KMS-11 (cell line): ENCODE results near the gene KRT36.

ENCODE experiments used
- H2AFZ ChIP-seq: fragments of 200-600 bp; sonication (generic); 2 replicates; pipeline ENCODE4 v1.6.1; 2016; ENCODE audit warnings: antibody characterized with exemption, mixed run types, low read depth
- H3K27ac ChIP-seq: fragments of 200-600 bp; sonication (generic); 2 replicates; pipeline ENCODE4 v1.6.1; 2016; ENCODE audit warnings: mild to moderate bottlenecking, mixed run types
- H3K27me3 ChIP-seq: fragments of 200-600 bp; sonication (generic); 2 replicates; pipeline ENCODE4 v1.6.1; 2017; ENCODE audit warnings: mild to moderate bottlenecking, low read depth, mixed run types, moderate library complexity; ENCODE audit not compliant: insufficient read depth
- H3K36me3 ChIP-seq: fragments of 200-600 bp; sonication (generic); 2 replicates; pipeline ENCODE4 v1.6.1; 2017; ENCODE audit warnings: mild to moderate bottlenecking, mixed run types; ENCODE audit not compliant: insufficient read depth
- H3K4me1 ChIP-seq: fragments of 200-600 bp; sonication (generic); 2 replicates; pipeline ENCODE4 v1.6.1; 2016; ENCODE audit warnings: mild to moderate bottlenecking, low read depth, mixed run types; ENCODE audit not compliant: poor library complexity, severe bottlenecking
- H3K4me2 ChIP-seq: fragments of 200-600 bp; sonication (generic); 2 replicates; pipeline ENCODE4 v1.7.0; 2016; ENCODE audit warnings: mild to moderate bottlenecking, mixed run types
- H3K4me3 ChIP-seq: fragments of 200-600 bp; sonication (generic); IDR thresholded peaks from 2 replicates; pipeline ENCODE4 v1.6.1; 2017; ENCODE audit warnings: low read depth, low read length, mixed read lengths; ENCODE audit not compliant: insufficient read depth
- H3K79me2 ChIP-seq: fragments of 200-600 bp; sonication (generic); 2 replicates; pipeline ENCODE4 v1.6.1; 2016; ENCODE audit warnings: low read depth, mixed run types; ENCODE audit not compliant: insufficient read depth
- H3K9ac ChIP-seq: fragments of 200-600 bp; sonication (generic); 2 replicates; pipeline ENCODE4 v1.6.1; 2016; ENCODE audit warnings: mild to moderate bottlenecking, mixed run types
- H4K20me1 ChIP-seq: fragments of 200-600 bp; sonication (generic); 2 replicates; pipeline ENCODE4 v1.6.1; 2016; ENCODE audit warnings: mild to moderate bottlenecking, mixed run types; ENCODE audit not compliant: insufficient read depth
- CTCF ChIP-seq: fragments of 200-600 bp; sonication (generic); conservative IDR thresholded peaks from 2 replicates; pipeline ENCODE4 v1.6.1; 2017; ENCODE audit warnings: low read depth, mild to moderate bottlenecking, antibody characterized with exemption, low read length, moderate library complexity, mixed read lengths

Gene KRT36

GRCh38 chr17:41511716-41512115 is 22.0 kb upstream of the KRT36 start:
- Histone ChIP-seq H3K79me2 (no peaks in the 10 kb centered on the region), H3K27ac (no peak overlapping the region), H4K20me1 (no peaks in the 10 kb centered on the region), H3K4me2 (no peak overlapping the region), H3K36me3 (no peaks in the 10 kb centered on the region), H3K9ac (no peak overlapping the region), H3K4me3 (no peak overlapping the region), H3K4me1 (no peaks in the 10 kb centered on the region), H3K27me3 (no peaks in the 10 kb centered on the region), H2AFZ (no peak overlapping the region)
- no peak for TF ChIP-seq CTCF

GRCh38 chr17:41511116-41511515 is 21.4 kb upstream of the KRT36 start:
- Histone ChIP-seq H3K9ac (no peak overlapping the region), H3K79me2 (no peaks in the 10 kb centered on the region), H3K27me3 (no peaks in the 10 kb centered on the region), H3K4me2 (no peak overlapping the region), H3K27ac (no peak overlapping the region), H3K36me3 (no peaks in the 10 kb centered on the region), H2AFZ (no peak overlapping the region), H3K4me3 (no peak overlapping the region), H4K20me1 (no peaks in the 10 kb centered on the region), H3K4me1 (no peaks in the 10 kb centered on the region)
- no peak for TF ChIP-seq CTCF

- H2AFZ ChIP-seq, result no peak overlapping the region
These were observed 20.7 kb upstream of the KRT36 start for GRCh38 chr17:41510251-41511065.

DNA sequence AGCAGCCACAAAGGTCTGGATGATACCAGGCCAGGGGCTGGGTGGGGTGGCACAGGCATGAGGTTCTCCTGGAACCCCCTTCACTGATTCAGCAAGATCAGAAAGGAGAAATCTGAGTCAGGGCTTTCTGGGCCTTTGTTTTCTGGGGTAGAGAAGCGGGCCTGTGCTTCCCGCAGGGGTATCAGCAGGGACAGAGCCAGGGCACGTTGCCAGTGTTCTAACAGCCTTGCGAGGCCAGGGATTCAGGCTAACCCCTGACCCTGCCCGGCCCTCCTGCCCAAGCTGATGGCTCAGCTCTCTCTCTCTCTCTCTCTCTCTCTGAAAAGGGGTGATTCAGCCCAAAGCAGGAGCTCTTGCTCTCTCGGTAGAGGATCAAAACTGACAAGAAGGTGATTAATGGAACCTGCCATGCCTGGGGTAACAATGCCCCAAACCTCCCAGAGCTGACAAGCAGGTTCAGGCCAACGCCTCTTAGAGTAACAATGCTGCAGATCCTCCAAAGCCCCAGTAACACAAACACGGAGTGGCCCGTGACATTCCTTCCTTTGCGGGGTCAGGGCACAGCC is 17.7 kb upstream of the KRT36 start:
- Histone ChIP-seq H3K4me2 (no peak overlapping the region), H4K20me1 (no peaks in the 10 kb centered on the region), H3K4me3 (no peak overlapping the region), H3K27ac (no peak overlapping the region), H3K9ac (no peak overlapping the region), H3K27me3 (no peaks in the 10 kb centered on the region; the same call in 1 of the 2 replicates), H3K79me2 (no peaks in the 10 kb centered on the region), H3K36me3 (no peaks in the 10 kb centered on the region), H3K4me1 (no peaks in the 10 kb centered on the region), H2AFZ (no peak overlapping the region)
- TF ChIP-seq CTCF, result no peak

More at GRCh38 chr17:41510251-41511065, 20.7 kb upstream of the KRT36 start:
- TF ChIP-seq CTCF, result no peak
- Histone ChIP-seq H3K4me1 (no peaks in the 10 kb centered on the region), H3K79me2 (no peaks in the 10 kb centered on the region), H3K27me3 (no peaks in the 10 kb centered on the region; the same call in 1 of the 2 replicates), H3K4me3 (no peak overlapping the region), H4K20me1 (no peaks in the 10 kb centered on the region), H3K36me3 (no peaks in the 10 kb centered on the region), H3K4me2 (no peak overlapping the region), H3K9ac (no peak overlapping the region), H3K27ac (no peak overlapping the region)
